IgD-negative memory B cell (primary cell): ENCODE data around the gene HMOX2. TPM values are rescaled to one million over a fixed set of nuclear protein-coding genes. Genes with fewer than 3 reads are reported as not detected.

ENCODE experiments used
- H3K27ac Mint-ChIP-seq, 3 donors: one replicate each; pipeline ENCODE4 v1.8.0; 2020 to 2022; ENCODE audit warnings: mild to moderate bottlenecking in 3 of 3, mixed read lengths in 3 of 3, moderate library complexity in 1 of 3
- H3K27me3 Mint-ChIP-seq: one replicate; pipeline ENCODE4 v1.8.0; 2021; ENCODE audit warnings: mixed read lengths
- H3K36me3 Mint-ChIP-seq: one replicate; pipeline ENCODE4 v1.8.0; 2020; ENCODE audit warnings: mild to moderate bottlenecking, mixed read lengths
- H3K4me1 Mint-ChIP-seq, 3 donors: one replicate each; pipeline ENCODE4 v1.8.0; 2020 to 2022; ENCODE audit warnings: mixed read lengths in 3 of 3, mild to moderate bottlenecking in 1 of 3
- H3K4me3 Mint-ChIP-seq, 4 donors: one replicate each; pipeline ENCODE4 v1.8.0; 2020 to 2022; ENCODE audit warnings: mild to moderate bottlenecking in 4 of 4, mixed read lengths in 4 of 4, moderate library complexity in 3 of 4
- H3K9me3 Mint-ChIP-seq, 3 donors: one replicate each; pipeline ENCODE4 v1.8.0; 2020 to 2021; ENCODE audit warnings: mixed read lengths in 3 of 3, mild to moderate bottlenecking in 1 of 3
- polyA plus RNA-seq: library from polyadenylated mRNA; unstranded; fragments of 300-500 nt; fragmentation: Illumina TruSeq; gene quantifications from one replicate; pipeline ENCODE4 v1.2.3, GENCODE V29; 2021

The HMOX2 gene
- polyA plus RNA-seq, 1 donor from 2014 or later = 75.9 TPM

- H3K27me3 Mint-ChIP-seq = no peaks in the 10 kb centered on the region
- H3K4me1 Mint-ChIP-seq = peaks cover 19 to 25% (median 23%) of the 10 kb centered on the region in 3 donors
- H3K27ac Mint-ChIP-seq = no peak overlapping the region
- H3K36me3 Mint-ChIP-seq = peaks cover 3% of the 10 kb centered on the region
- no peak overlapping the region for H3K4me3 Mint-ChIP-seq
- H3K9me3 Mint-ChIP-seq = no peaks in the 10 kb centered on the region
Measured at GRCh38 chr16:4519274-4520058, 43.3 kb downstream of the HMOX2 start.

DNA sequence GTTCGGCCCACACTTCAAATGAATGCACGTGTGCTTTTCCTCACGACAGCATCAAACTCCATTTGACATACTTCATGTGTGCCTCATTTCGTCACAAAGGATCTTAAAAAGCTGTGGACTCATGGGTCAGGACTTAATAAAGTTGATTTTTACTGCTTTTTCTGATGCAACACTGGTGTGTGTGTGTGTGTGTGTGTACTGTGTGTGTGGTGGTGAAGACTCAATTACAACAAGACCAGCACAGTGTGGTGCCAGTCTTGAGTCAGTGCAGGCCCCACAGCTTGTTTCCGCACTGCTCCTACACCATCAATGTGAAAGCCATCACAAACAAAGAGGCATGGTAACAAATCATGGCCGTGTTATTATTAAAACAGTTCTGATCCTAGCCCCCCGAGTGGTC, 44.7 kb downstream of the HMOX2 start:
- no peak overlapping the region for H3K4me3 Mint-ChIP-seq
- H3K36me3 Mint-ChIP-seq = peaks cover 3% of the 10 kb centered on the region
- H3K27ac Mint-ChIP-seq = no peak overlapping the region
- H3K9me3 Mint-ChIP-seq = no peaks in the 10 kb centered on the region
- peaks cover 2% of the 10 kb centered on the region for H3K27me3 Mint-ChIP-seq
- peaks cover 7 to 14% (median 9%) of the 10 kb centered on the region in 3 donors for H3K4me1 Mint-ChIP-seq

- H3K36me3 Mint-ChIP-seq = peaks cover 3% of the 10 kb centered on the region
- peaks cover 5 to 15% (median 6%) of the 10 kb centered on the region in 3 donors for H3K4me1 Mint-ChIP-seq
- H3K27me3 Mint-ChIP-seq = peaks cover 2% of the 10 kb centered on the region
- H3K9me3 Mint-ChIP-seq = no peaks in the 10 kb centered on the region
- no peak overlapping the region for H3K27ac Mint-ChIP-seq
- no peak overlapping the region for H3K4me3 Mint-ChIP-seq
Measured at GRCh38 chr16:4522051-4522581, 45.9 kb downstream of the HMOX2 start.

DNA sequence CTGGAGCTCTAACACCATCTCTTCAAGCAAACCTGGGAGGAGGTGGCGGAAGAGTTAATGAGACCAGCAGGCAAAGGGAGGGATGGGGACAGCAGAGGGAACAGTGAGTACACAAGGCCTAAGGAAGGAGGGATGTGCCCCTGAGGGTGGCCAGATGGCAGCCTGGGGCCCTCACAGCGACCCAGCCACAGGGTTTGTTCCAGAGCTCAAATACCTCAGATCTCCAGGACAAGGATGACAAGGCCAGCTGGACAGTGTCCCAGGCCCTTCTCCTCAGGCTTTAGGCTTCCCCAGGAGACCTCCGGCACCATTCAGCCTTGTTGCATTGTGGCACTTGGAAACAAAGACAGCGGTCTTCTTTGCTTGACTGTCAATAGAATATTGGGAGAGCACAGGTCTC, 47.5 kb downstream of the HMOX2 start:
- H3K9me3 Mint-ChIP-seq = no peaks in the 10 kb centered on the region
- peaks cover 2% of the 10 kb centered on the region for H3K27me3 Mint-ChIP-seq
- no peak overlapping the region for H3K4me3 Mint-ChIP-seq
- H3K4me1 Mint-ChIP-seq = peaks cover 6 to 21% (median 8%) of the 10 kb centered on the region in 3 donors
- H3K36me3 Mint-ChIP-seq = peaks cover 3% of the 10 kb centered on the region
- peak overlapping the region in 2 of 3 donors; percentile 42 to 59 for H3K27ac Mint-ChIP-seq

GRCh38 chr16:4524571-4524970, 48.4 kb downstream of the HMOX2 start:
- H3K4me3 Mint-ChIP-seq = no peak overlapping the region
- no peaks in the 10 kb centered on the region for H3K9me3 Mint-ChIP-seq
- H3K27ac Mint-ChIP-seq = no peak overlapping the region
- peaks cover 10 to 26% (median 15%) of the 10 kb centered on the region in 3 donors for H3K4me1 Mint-ChIP-seq
- H3K27me3 Mint-ChIP-seq = peaks cover 2% of the 10 kb centered on the region
- peaks cover 3% of the 10 kb centered on the region for H3K36me3 Mint-ChIP-seq

- Mint-ChIP-seq H3K27me3 (peaks cover 2% of the 10 kb centered on the region), H3K4me1 (peaks cover 14 to 30% (median 17%) of the 10 kb centered on the region in 3 donors), H3K4me3 (no peak overlapping the region), H3K9me3 (no peaks in the 10 kb centered on the region), H3K27ac (no peak overlapping the region), H3K36me3 (peaks cover 3% of the 10 kb centered on the region)
Measured at GRCh38 chr16:4525069-4525468, 48.9 kb downstream of the HMOX2 start.

DNA sequence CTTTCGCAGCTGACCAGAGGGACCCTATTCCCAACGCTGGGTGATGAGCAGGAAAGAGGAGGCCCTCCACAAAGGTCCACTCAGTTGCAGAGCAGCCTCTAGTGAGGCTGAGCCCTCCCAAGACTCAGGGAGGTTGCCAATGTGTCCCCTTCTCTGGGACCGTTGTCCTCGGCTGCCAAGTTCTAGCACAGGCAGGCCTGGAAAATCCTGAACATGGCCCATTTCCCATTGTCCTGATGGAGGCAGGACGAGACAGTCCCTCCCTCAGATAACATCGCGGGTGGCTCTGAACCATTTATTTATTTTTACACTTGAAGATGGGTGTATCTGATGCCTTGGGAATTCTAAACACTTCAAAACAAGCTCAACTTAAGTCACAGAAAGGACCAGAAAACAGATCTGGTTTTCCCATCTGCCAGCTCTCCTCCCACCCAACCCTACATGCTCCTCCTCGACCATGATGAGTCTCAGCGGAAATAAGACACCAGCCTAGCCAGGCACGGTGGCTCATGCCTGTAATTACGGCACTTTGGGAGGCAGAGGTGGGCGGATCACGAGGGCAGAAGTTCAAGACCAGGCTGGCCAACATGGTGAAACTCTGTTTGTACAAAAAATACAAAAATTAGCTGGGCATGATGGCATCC, 49.6 kb downstream of the HMOX2 start:
- Mint-ChIP-seq H3K9me3 (no peaks in the 10 kb centered on the region), H3K36me3 (peaks cover 3% of the 10 kb centered on the region), H3K4me3 (no peak overlapping the region), H3K27ac (peak overlapping the region in 1 of 3 donors; percentile 51), H3K27me3 (peaks cover 2% of the 10 kb centered on the region), H3K4me1 (peaks cover 19 to 32% (median 19%) of the 10 kb centered on the region in 3 donors)

- Mint-ChIP-seq H3K27ac (peak overlapping the region; percentile 72 to 84 (median 77)), H3K27me3 (peaks cover 2% of the 10 kb centered on the region), H3K4me1 (peaks cover 21 to 27% (median 21%) of the 10 kb centered on the region in 3 donors), H3K4me3 (peak overlapping the region in 3 of 4 donors; percentile 27 to 87 (median 86)), H3K9me3 (no peaks in the 10 kb centered on the region), H3K36me3 (peaks cover 8% of the 10 kb centered on the region)
Measured at GRCh38 chr16:4529085-4530060, 53.2 kb downstream of the HMOX2 start.

DNA sequence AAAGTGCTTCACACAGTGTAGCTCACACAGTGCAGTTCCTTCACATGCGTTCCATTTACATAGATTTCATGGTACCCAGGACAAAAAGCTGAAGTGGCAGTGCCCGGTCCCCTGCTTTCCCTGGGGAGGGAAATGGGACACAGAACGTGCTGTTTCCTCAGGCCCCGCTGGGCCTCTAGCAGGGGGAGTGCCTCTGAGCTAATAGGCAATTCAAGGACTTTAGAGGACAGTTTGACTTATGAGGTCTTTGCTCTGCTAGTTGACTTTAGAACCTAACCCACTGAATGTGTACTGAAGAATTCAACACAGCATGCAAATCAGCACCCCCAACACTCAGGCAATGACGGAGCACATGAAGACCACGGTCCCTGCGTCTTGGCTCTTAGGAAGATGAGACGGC, 55.6 kb downstream of the HMOX2 start:
- Mint-ChIP-seq H3K27ac (peak overlapping the region in 2 of 3 donors; percentile 3 to 39), H3K4me3 (peak overlapping the region in 1 of 4 donors; percentile 15), H3K9me3 (no peaks in the 10 kb centered on the region), H3K36me3 (peaks cover 8% of the 10 kb centered on the region), H3K27me3 (no peaks in the 10 kb centered on the region), H3K4me1 (peaks cover 23 to 27% (median 25%) of the 10 kb centered on the region in 3 donors)

DNA sequence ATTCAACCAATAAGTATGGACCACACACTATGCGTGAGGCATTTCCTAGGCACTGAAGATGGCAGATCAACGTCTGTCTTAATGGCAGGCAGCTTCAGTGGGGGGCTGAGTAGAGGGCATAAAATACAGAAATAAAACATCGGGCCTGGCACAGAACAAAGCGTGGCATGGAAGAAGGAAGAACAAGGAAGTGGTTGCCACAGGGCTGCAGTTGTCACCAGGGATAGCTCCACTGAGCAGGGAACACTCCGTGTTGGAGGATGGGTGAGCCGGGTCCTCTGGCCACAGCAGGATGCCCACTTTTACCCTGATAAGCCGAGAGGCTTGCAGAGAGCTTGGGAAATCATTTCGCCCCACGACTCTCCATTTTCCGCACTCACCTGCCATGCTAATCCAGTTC, 56.0 kb downstream of the HMOX2 start:
- H3K9me3 Mint-ChIP-seq = no peaks in the 10 kb centered on the region
- peak overlapping the region in 1 of 4 donors; percentile 15 for H3K4me3 Mint-ChIP-seq
- peaks cover 8% of the 10 kb centered on the region for H3K36me3 Mint-ChIP-seq
- H3K4me1 Mint-ChIP-seq = peaks cover 26 to 29% (median 28%) of the 10 kb centered on the region in 3 donors
- no peaks in the 10 kb centered on the region for H3K27me3 Mint-ChIP-seq
- peak overlapping the region in 1 of 3 donors; percentile 3 for H3K27ac Mint-ChIP-seq

- Mint-ChIP-seq H3K4me1 (peaks cover 21 to 29% (median 23%) of the 10 kb centered on the region in 3 donors), H3K27ac (no peak overlapping the region), H3K27me3 (no peaks in the 10 kb centered on the region), H3K9me3 (no peaks in the 10 kb centered on the region), H3K36me3 (peaks cover 8% of the 10 kb centered on the region), H3K4me3 (peak overlapping the region in 2 of 4 donors; percentile 27 to 60)
Measured at GRCh38 chr16:4533490-4533889, 57.3 kb downstream of the HMOX2 start.

DNA sequence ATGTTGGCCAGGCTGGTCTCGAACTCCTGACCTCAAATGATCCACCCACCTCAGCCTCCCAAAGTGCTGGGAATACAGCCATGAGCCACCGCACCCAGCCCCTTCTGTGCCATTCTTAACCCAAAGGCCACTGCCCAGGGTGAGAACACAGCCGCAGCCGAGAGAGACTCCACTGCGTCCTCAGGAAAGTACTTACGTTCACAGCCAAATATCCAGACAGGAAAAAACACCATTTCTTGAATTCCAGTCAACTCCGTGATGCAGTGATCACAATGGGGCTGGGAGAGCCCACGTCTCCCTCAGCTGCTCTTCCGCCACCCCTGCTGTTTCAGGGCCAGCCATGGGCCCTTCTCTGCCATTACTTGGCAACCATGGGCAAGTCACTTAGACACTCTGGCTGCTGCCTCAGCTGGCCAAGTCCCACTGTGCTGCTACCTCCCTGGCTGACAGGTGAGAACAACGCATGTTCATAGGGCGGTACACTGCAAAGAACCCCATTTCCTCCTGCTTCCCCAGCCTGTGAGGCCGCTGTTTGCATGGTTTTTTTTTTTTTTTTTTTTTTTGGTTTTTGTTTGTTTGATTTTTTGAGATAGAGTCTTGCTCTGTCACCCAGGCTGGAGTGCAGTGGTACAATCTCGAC, 58.1 kb downstream of the HMOX2 start:
- H3K4me3 Mint-ChIP-seq = peak overlapping the region in 2 of 4 donors; percentile 58 to 63
- no peaks in the 10 kb centered on the region for H3K27me3 Mint-ChIP-seq
- peaks cover 0 to 3% (median 0%) of the 10 kb centered on the region in 3 donors for H3K9me3 Mint-ChIP-seq
- peaks cover 8% of the 10 kb centered on the region for H3K36me3 Mint-ChIP-seq
- H3K27ac Mint-ChIP-seq = peak overlapping the region in 2 of 3 donors; percentile 37 to 76
- peaks cover 19 to 24% (median 22%) of the 10 kb centered on the region in 3 donors for H3K4me1 Mint-ChIP-seq

GRCh38 chr16:4535627-4536108, 59.5 kb downstream of the HMOX2 start:
- Mint-ChIP-seq H3K27ac (peak overlapping the region in 2 of 3 donors; percentile 74 to 81), H3K4me3 (peak overlapping the region in 1 of 4 donors; percentile 54), H3K27me3 (no peaks in the 10 kb centered on the region), H3K36me3 (peaks cover 8% of the 10 kb centered on the region), H3K9me3 (peaks cover 5 to 9% (median 5%) of the 10 kb centered on the region in 3 donors), H3K4me1 (peaks cover 13 to 16% (median 14%) of the 10 kb centered on the region in 3 donors)
